H1 (cell line): ENCODE measurements around the gene GAGE12H. TPM values are rescaled to one million over a fixed set of nuclear protein-coding genes. Genes with fewer than 3 reads are reported as not detected.

ENCODE experiments used
- CTCF ChIA-PET: fragments of 300-600 bp; sonication (Branson Sonifier 250); formaldehyde crosslinking; loops from one replicate; lab custom pipeline; 2021; ENCODE audit not compliant: partially characterized antibody; lab: Charles Lee
- POLR2A ChIA-PET: fragments of 300-600 bp; sonication (Branson Sonifier 250); formaldehyde crosslinking; loops from one replicate; lab custom pipeline; 2021; ENCODE audit warnings: inconsistent platforms; ENCODE audit not compliant: partially characterized antibody; lab: Charles Lee
- DNase-seq, 2 experiments: peaks; one replicate each; pipeline versions ENCODE4 v3.0.0 to v3.0.0-alpha.2; 2010 to 2022; ENCODE audit warnings: low spot score in 2 of 2, low read depth in 1 of 2, mixed read lengths in 1 of 2
- FAIRE-seq: peaks from 2 replicates; lab custom pipeline; 2011; peaks lifted over from hg19 to GRCh38; lab: Jason Lieb, UNC
- H2AFZ ChIP-seq: 2 replicates; pipeline ENCODE4 v1.8.1; 2012; ENCODE audit warnings: low read length, inconsistent platforms
- H2AK5ac ChIP-seq: 2 replicates; pipeline ENCODE4 v1.6.1; 2013; ENCODE audit warnings: low read depth, low read length
- H2BK120ac ChIP-seq: replicated peaks from 2 replicates; pipeline ENCODE3; 2013; ENCODE audit warnings: low read depth, low read length, inconsistent platforms
- H2BK12ac ChIP-seq: 2 replicates; pipeline ENCODE4 v1.6.1; 2013; ENCODE audit warnings: low read depth, low read length
- H2BK15ac ChIP-seq: 2 replicates; pipeline ENCODE4 v1.6.1; 2013; ENCODE audit warnings: low read length
- H2BK20ac ChIP-seq: 2 replicates; pipeline ENCODE4 v1.6.1; 2013; ENCODE audit warnings: low read length
- H2BK5ac ChIP-seq: 2 replicates; pipeline ENCODE4 v1.6.1; 2013; ENCODE audit warnings: low read depth, low read length
- H3K14ac ChIP-seq: 2 replicates; pipeline ENCODE4 v1.6.1; 2013; ENCODE audit warnings: inconsistent platforms; ENCODE audit not compliant: insufficient read length
- H3K18ac ChIP-seq: 2 replicates; pipeline ENCODE4 v1.6.1; 2013; ENCODE audit warnings: low read length; ENCODE audit errors: extremely low read depth
- H3K23ac ChIP-seq: 2 replicates; pipeline ENCODE4 v1.6.1; 2013; ENCODE audit warnings: inconsistent platforms; ENCODE audit not compliant: insufficient read length
- H3K23me2 ChIP-seq: 2 replicates; pipeline ENCODE4 v1.6.1; 2013; ENCODE audit warnings: low read depth, low read length
- H3K27ac ChIP-seq: 2 replicates; pipeline ENCODE4 v1.6.1; 2011; ENCODE audit warnings: low read depth, low read length, inconsistent platforms
- H3K27me3 ChIP-seq, 4 experiments: replicated peaks in 1 of 4; 1 replicate in 1 of 4; 2 replicates in 3 of 4; pipeline versions ENCODE4 v1.6.1 to v1.8.1; 2011 to 2013; ENCODE audit warnings: low read length in 3 of 4, mild to moderate bottlenecking in 3 of 4, inconsistent platforms in 2 of 4, mixed read lengths in 2 of 4, moderate library complexity in 1 of 4; ENCODE audit not compliant: control insufficient read depth in 3 of 4, insufficient read depth in 3 of 4; ENCODE audit errors: extremely low read depth in 1 of 4
- H3K36me3 ChIP-seq, 4 experiments: 2 replicates each; pipeline versions ENCODE4 v1.6.1 to v1.8.1; 2011 to 2013; ENCODE audit warnings: mild to moderate bottlenecking in 4 of 4, low read length in 3 of 4, moderate library complexity in 2 of 4, control low read depth in 1 of 4, inconsistent platforms in 1 of 4; ENCODE audit not compliant: insufficient read depth in 4 of 4, control insufficient read depth in 2 of 4
- H3K4ac ChIP-seq: replicated peaks from 2 replicates; pipeline ENCODE3; 2013; ENCODE audit warnings: low read length, low read depth, mixed read lengths, inconsistent platforms; ENCODE audit not compliant: insufficient read length
- H3K4me1 ChIP-seq, 4 experiments: replicated peaks in 1 of 4; 1 replicate in 1 of 4; 2 replicates in 3 of 4; pipeline versions ENCODE4 v1.6.1 to v1.8.1; 2011 to 2013; ENCODE audit warnings: low read length in 3 of 4, inconsistent platforms in 2 of 4, mixed read lengths in 1 of 4; ENCODE audit not compliant: insufficient read depth in 4 of 4, control insufficient read depth in 3 of 4
- H3K4me2 ChIP-seq, 2 experiments: 2 replicates each; pipeline versions ENCODE4 v1.6.1 to v1.8.1; 2011 to 2013; ENCODE audit warnings: low read depth in 2 of 2, low read length in 2 of 2, control low read depth in 1 of 2, inconsistent platforms in 1 of 2, mild to moderate bottlenecking in 1 of 2; ENCODE audit not compliant: insufficient read depth in 1 of 2
- H3K4me3 ChIP-seq, 4 experiments: fragments of 200-600, 300-600 bp in 1 of 4; sonication (generic), shearing (Covaris generic), sonication (Bioruptor Twin) in 1 of 4; 2 replicates each; pipeline versions ENCODE4 v1.5.1 to v1.8.1; 2011 to 2016; ENCODE audit warnings: low read length in 4 of 4, low read depth in 3 of 4, control low read depth in 2 of 4, inconsistent platforms in 2 of 4, mild to moderate bottlenecking in 2 of 4, mixed read lengths in 1 of 4, moderate library complexity in 1 of 4; ENCODE audit not compliant: insufficient read depth in 2 of 4; ENCODE audit errors: extremely low read depth in 1 of 4
- H3K56ac ChIP-seq: replicated peaks from 2 replicates; pipeline ENCODE3; 2013; ENCODE audit warnings: low read depth, mild to moderate bottlenecking, mixed read lengths, low read length, inconsistent platforms; ENCODE audit not compliant: insufficient read length
- H3K79me1 ChIP-seq: 2 replicates; pipeline ENCODE4 v1.6.1; 2013; ENCODE audit warnings: low read depth, low read length, control low read depth
- H3K79me2 ChIP-seq, 2 experiments: 2 replicates each; pipeline versions ENCODE4 v1.6.1 to v1.8.1; 2012 to 2013; ENCODE audit warnings: low read length in 2 of 2, mild to moderate bottlenecking in 2 of 2, inconsistent platforms in 1 of 2; ENCODE audit not compliant: insufficient read depth in 2 of 2, control insufficient read depth in 1 of 2
- H3K9ac ChIP-seq, 4 experiments: replicated peaks in 1 of 4; 1 replicate in 1 of 4; 2 replicates in 3 of 4; pipeline versions ENCODE4 v1.6.1 to v1.8.1; 2011 to 2013; ENCODE audit warnings: low read depth in 3 of 4, low read length in 3 of 4, control low read depth in 2 of 4, mild to moderate bottlenecking in 2 of 4, moderate library complexity in 2 of 4, inconsistent platforms in 1 of 4; ENCODE audit errors: extremely low read depth in 1 of 4
- H3K9me3 ChIP-seq, 2 experiments: 2 replicates each; pipeline versions ENCODE4 v1.6.1 to v1.8.1; 2012 to 2013; ENCODE audit warnings: mild to moderate bottlenecking in 2 of 2, moderate library complexity in 2 of 2, control low read depth in 1 of 2, inconsistent platforms in 1 of 2, low read depth in 1 of 2, low read length in 1 of 2, mixed read lengths in 1 of 2; ENCODE audit not compliant: insufficient read depth in 2 of 2
- H4K20me1 ChIP-seq, 2 experiments: replicated peaks in 1 of 2; 2 replicates each; pipeline versions ENCODE3 to v1.8.1; 2011 to 2013; ENCODE audit warnings: inconsistent platforms in 2 of 2, low read length in 2 of 2, mild to moderate bottlenecking in 1 of 2; ENCODE audit not compliant: insufficient read depth in 2 of 2, control insufficient read depth in 1 of 2
- H4K5ac ChIP-seq: 2 replicates; pipeline ENCODE4 v1.6.1; 2013; ENCODE audit warnings: low read length, low read depth, mixed read lengths, inconsistent platforms; ENCODE audit not compliant: insufficient read length
- H4K8ac ChIP-seq: 2 replicates; pipeline ENCODE4 v1.8.0; 2013; ENCODE audit warnings: mild to moderate bottlenecking, moderate library complexity, low read length, inconsistent platforms; ENCODE audit not compliant: insufficient read depth; ENCODE audit errors: extremely low read depth
- H4K91ac ChIP-seq: replicated peaks from 2 replicates; pipeline ENCODE3; 2013; ENCODE audit warnings: low read length, mixed read lengths, inconsistent platforms; ENCODE audit not compliant: insufficient read length
- EZH2 ChIP-seq: fragments of 200-600 bp; sonication (generic); IDR thresholded peaks from 2 replicates; pipeline ENCODE4 v1.7.1; 2012; ENCODE audit warnings: low read depth, mild to moderate bottlenecking, moderate library complexity, low read length, inconsistent platforms; ENCODE audit not compliant: severe bottlenecking
- JUND ChIP-seq: IDR thresholded peaks from 2 replicates; pipeline ENCODE4 v1.6.1; 2011; ENCODE audit warnings: mild to moderate bottlenecking, improper control_type of control experiment, low read length
- MAFK ChIP-seq: IDR thresholded peaks from 2 replicates; pipeline ENCODE4 v1.6.1; 2012; ENCODE audit warnings: low read depth, mild to moderate bottlenecking, improper control_type of control experiment, low read length
- PHF8 ChIP-seq: fragments of 200-600 bp; sonication (generic); conservative IDR thresholded peaks from 2 replicates; pipeline ENCODE4 v1.7.1; 2012; ENCODE audit warnings: low read depth, mild to moderate bottlenecking, inconsistent platforms, low read length, moderate library complexity
- POU5F1 ChIP-seq: IDR thresholded peaks from 2 replicates; pipeline ENCODE4 v1.6.1; 2011; ENCODE audit warnings: low read depth, mild to moderate bottlenecking, low read length, moderate library complexity
- RAD21 ChIP-seq, 2 experiments: IDR thresholded peaks in 1 of 2; conservative IDR thresholded peaks in 1 of 2; 2 replicates each; pipeline ENCODE4 v1.6.1; 2011; ENCODE audit warnings: low read depth in 2 of 2, low read length in 2 of 2, improper control_type of control experiment in 1 of 2, inconsistent platforms in 1 of 2, mild to moderate bottlenecking in 1 of 2, moderate library complexity in 1 of 2
- SP4 ChIP-seq: IDR thresholded peaks from 2 replicates; pipeline ENCODE4 v1.6.1; 2012; ENCODE audit warnings: low read length, inconsistent platforms
- WGBS, 2 experiments: shearing (Covaris generic) in 1 of 2; methylation state at CpG; one replicate each; pipeline versions ENCODE4 v1.1.6 to v1.1.7; 2013 to 2015; ENCODE audit warnings: low lambda C conversion rate in 2 of 2, mixed read lengths in 2 of 2, inconsistent platforms in 1 of 2, low coverage in 1 of 2, missing lambda C conversion rate in 1 of 2; ENCODE audit not compliant: insufficient replicate concordance in 2 of 2, insufficient coverage in 1 of 2, insufficient read length in 1 of 2; ENCODE audit errors: extremely low coverage in 1 of 2, missing lambda C conversion rate in 1 of 2; 5-methylcytosine and 5-hydroxymethylcytosine counted together
- polyA plus RNA-seq, 7 experiments: library from polyadenylated mRNA; depleted of rRNA in 3 of 7; stranded (reverse) in 5 of 7; unstranded in 2 of 7; fragments of >200 nt in 5 of 7; fragments of 200-250 nt in 2 of 7; gene quantifications; 1 replicate in 5 of 7; 2 replicates in 1 of 7; 4 replicates in 1 of 7; pipeline versions ENCODE4 v1.2.1 to v1.2.3, GENCODE V29; 2011 to 2013; ENCODE audit warnings: missing spikeins in 2 of 7, mixed read lengths in 2 of 7
- total RNA-seq: library from RNA; stranded (reverse); fragmentation: NEBNext Ultra II Directional; extraction: Animal tissue kit (Norgen Biotek cat#: 25700); gene quantifications from 2 replicates; pipeline ENCODE4 v1.2.1, GENCODE V29; 2021

The GAGE12H gene
- total and polyA plus RNA-seq, 2 of the 8 experiments (the other 6 are each of a cell fraction or from before 2014, with no cell fraction given), result not detected

GRCh38 chrX:49627086-49627777, 47.5 kb downstream of the GAGE12H start:
- Histone ChIP-seq H3K79me1 (no peaks in the 10 kb centered on the region), H2BK5ac (no peak overlapping the region), H2AFZ (no peak overlapping the region), H3K36me3 (no peaks in the 10 kb centered on the region), H3K23me2 (no peaks in the 10 kb centered on the region), H2BK120ac (no peak overlapping the region), H3K79me2 (no peaks in the 10 kb centered on the region), H2BK15ac (no peak overlapping the region), H3K4ac (no peak overlapping the region), H4K20me1 (no peaks in the 10 kb centered on the region), H3K27me3 (no peaks in the 10 kb centered on the region), H3K18ac (no peak overlapping the region), H3K9me3 (peaks cover 0 to 9% of the 10 kb centered on the region in 2 experiments; a peak in 2 of 4 replicates), H2BK12ac (no peak overlapping the region), H2AK5ac (no peak overlapping the region), H4K8ac (no peak overlapping the region; the same call in 1 of the 2 replicates), H3K4me3 (no peak overlapping the region), H3K14ac (no peak overlapping the region), H3K4me2 (no peak overlapping the region), H4K5ac (no peak overlapping the region), H4K91ac (no peak overlapping the region), H3K4me1 (no peaks in the 10 kb centered on the region), H3K27ac (no peak overlapping the region), H2BK20ac (no peak overlapping the region), H3K23ac (no peak overlapping the region), H3K9ac (no peak overlapping the region), H3K56ac (no peak overlapping the region)
- 80% methylated on average over 6 of the region's 33 CpGs; no CpG with 5 or more reads in 1 of the 2 experiments for WGBS, 2 experiments
- peak; percentile 57 for FAIRE-seq
- DNase-seq, result peak in 1 of 2 experiments; percentile 47
- ChIA-PET CTCF (interaction anchor here (0.7 to 1.1 kb wide), 4 partner anchors 8 to 28 kb away, joined by 3 to 5 read pairs (median 4); no protein-coding TSS in a partner anchor), POLR2A (no interaction called here)
- TF ChIP-seq JUND (peak; percentile 72), EZH2 (no peak), MAFK (no peak), PHF8 (no peak), RAD21 (IDR thresholded peaks at IDR 0.05 in 1 of 2, conservative IDR thresholded peaks at IDR 0.05 in 1 of 2; ENCODE audit: low read depth in 2 of 2, low read length in 2 of 2) (peak; percentile 40 to 48; a peak in 3 of 4 replicates), SP4 (no peak), POU5F1 (no peak)
